Calu3 (cell line): ENCODE measurements around the gene CLCN4. TPM values are rescaled to one million over a fixed set of nuclear protein-coding genes. Genes with fewer than 3 reads are reported as not detected.

Source experiments
- BruUV-seq: library from RNA; stranded (reverse); fragments of 400-500 nt; replicated peaks from 2 replicates; lab custom pipeline; 2021; lab: Mats Ljungman, UMichigan
- CTCF ChIA-PET: fragments of 300-600 bp; sonication (Branson Sonifier 250); formaldehyde crosslinking; loops from one replicate; lab custom pipeline; 2022; ENCODE audit warnings: antibody characterized with exemption; lab: Charles Lee
- DNase-seq: peaks from one replicate; pipeline ENCODE4 v3.0.0; 2022
- H3K27ac Mint-ChIP-seq: one replicate; pipeline ENCODE4 v1.8.0; 2022; ENCODE audit warnings: mixed read lengths; ENCODE audit not compliant: unreplicated experiment
- H3K27me3 Mint-ChIP-seq: one replicate; pipeline ENCODE4 v1.8.0; 2022; ENCODE audit warnings: mixed read lengths; ENCODE audit not compliant: unreplicated experiment
- H3K36me3 Mint-ChIP-seq: one replicate; pipeline ENCODE4 v1.8.0; 2022; ENCODE audit warnings: mild to moderate bottlenecking, moderate library complexity, mixed read lengths; ENCODE audit not compliant: insufficient read depth, unreplicated experiment
- H3K4me1 Mint-ChIP-seq: one replicate; pipeline ENCODE4 v1.8.0; 2022; ENCODE audit warnings: mild to moderate bottlenecking, low read depth, mixed read lengths; ENCODE audit not compliant: unreplicated experiment
- H3K4me3 Mint-ChIP-seq: one replicate; pipeline ENCODE4 v1.8.0; 2022; ENCODE audit warnings: mild to moderate bottlenecking, low read depth, moderate library complexity, mixed read lengths; ENCODE audit not compliant: unreplicated experiment
- H3K9me3 Mint-ChIP-seq: one replicate; pipeline ENCODE4 v1.8.0; 2022; ENCODE audit warnings: low read depth, mixed read lengths; ENCODE audit not compliant: unreplicated experiment
- CTCF ChIP-seq: fragments of 200-600 bp; IDR thresholded peaks from one replicate; pipeline ENCODE4 v1.8.0; 2022; ENCODE audit warnings: antibody characterized with exemption; ENCODE audit not compliant: unreplicated experiment
- intact Hi-C: fragments of 100-400 bp; cut with micrococcal nuclease; formaldehyde crosslinking; loops from one replicate; pipeline ENCODE4 v1.10.0; 2022; ENCODE audit not compliant: unreplicated experiment
- total RNA-seq: library from RNA; stranded (reverse); gene quantifications from 2 replicates; pipeline ENCODE4 v1.2.3, GENCODE V29; 2022

Gene CLCN4
- total RNA-seq, 1 experiment from 2014 or later = 13.3 TPM

GRCh38 chrX:10142041-10142599 is 14.7 kb upstream of the CLCN4 start:
- Mint-ChIP-seq H3K27ac (no peak overlapping the region), H3K9me3 (peaks cover 3% of the 10 kb centered on the region), H3K27me3 (no peaks in the 10 kb centered on the region), H3K4me3 (no peak overlapping the region), H3K4me1 (no peaks in the 10 kb centered on the region), H3K36me3 (peaks cover 14% of the 10 kb centered on the region)
- no peak for TF ChIP-seq CTCF
- intact Hi-C loops = no loop called here
- CTCF ChIA-PET = no interaction called here
- DNase-seq = no peak
- BruUV-seq = no TSS peak

- BruUV-seq = no TSS peak
- H3K9me3 Mint-ChIP-seq = peaks cover 3% of the 10 kb centered on the region
- CTCF ChIA-PET = no interaction called here
- no peak overlapping the region for H3K4me3 Mint-ChIP-seq
- peaks cover 14% of the 10 kb centered on the region for H3K36me3 Mint-ChIP-seq
- no peaks in the 10 kb centered on the region for H3K27me3 Mint-ChIP-seq
- intact Hi-C loops = no loop called here
- no peak for TF ChIP-seq CTCF
- H3K27ac Mint-ChIP-seq = no peak overlapping the region
- DNase-seq = no peak
- H3K4me1 Mint-ChIP-seq = no peaks in the 10 kb centered on the region
Measured at GRCh38 chrX:10143071-10143983, 13.4 kb upstream of the CLCN4 start.

- H3K4me1 Mint-ChIP-seq = no peaks in the 10 kb centered on the region
- no peak for DNase-seq
- CTCF ChIA-PET = no interaction called here
- peaks cover 8% of the 10 kb centered on the region for H3K36me3 Mint-ChIP-seq
- intact Hi-C loops = no loop called here
- H3K27me3 Mint-ChIP-seq = no peaks in the 10 kb centered on the region
- no peak overlapping the region for H3K4me3 Mint-ChIP-seq
- BruUV-seq = no TSS peak
- no peak overlapping the region for H3K27ac Mint-ChIP-seq
- no peak for TF ChIP-seq CTCF
- H3K9me3 Mint-ChIP-seq = peaks cover 3% of the 10 kb centered on the region
Measured at GRCh38 chrX:10146346-10146745, 10.4 kb upstream of the CLCN4 start.

- H3K4me1 Mint-ChIP-seq = peaks cover 10% of the 10 kb centered on the region
- no peak overlapping the region for H3K4me3 Mint-ChIP-seq
- intact Hi-C loops = no loop called here
- H3K9me3 Mint-ChIP-seq = no peaks in the 10 kb centered on the region
- peaks cover 7% of the 10 kb centered on the region for H3K36me3 Mint-ChIP-seq
- no peaks in the 10 kb centered on the region for H3K27me3 Mint-ChIP-seq
- no peak for DNase-seq
- no TSS peak for BruUV-seq
- no peak overlapping the region for H3K27ac Mint-ChIP-seq
- CTCF ChIA-PET = no interaction called here
- no peak for TF ChIP-seq CTCF
Measured at GRCh38 chrX:10152086-10152485, 4.7 kb upstream of the CLCN4 start.
